Karpas-422 (cell line): ENCODE measurements around the gene IL15RA. TPM values are rescaled to one million over a fixed set of nuclear protein-coding genes. Genes with fewer than 3 reads are reported as not detected.

Experiments
- DNase-seq: peaks from one replicate; pipeline ENCODE4 v3.0.0-alpha.2; 2015
- H2AFZ ChIP-seq: fragments of 200-600 bp; sonication (generic); 2 replicates; pipeline ENCODE4 v1.6.1; 2014; ENCODE audit warnings: antibody characterized with exemption, low read length, mixed read lengths
- H3K27ac ChIP-seq: fragments of 200-600 bp; sonication (generic); 2 replicates; pipeline ENCODE4 v1.5.1; 2014; ENCODE audit warnings: mild to moderate bottlenecking, low read length, moderate library complexity
- H3K27me3 ChIP-seq: fragments of 200-600 bp; sonication (generic); 2 replicates; pipeline ENCODE4 v1.6.1; 2014; ENCODE audit warnings: low read length, mixed read lengths
- H3K36me3 ChIP-seq: fragments of 200-600 bp; sonication (generic); 2 replicates; pipeline ENCODE4 v1.6.1; 2014; ENCODE audit warnings: low read length, mixed read lengths; ENCODE audit not compliant: insufficient read depth
- H3K4me1 ChIP-seq: fragments of 200-600 bp; sonication (generic); 2 replicates; pipeline ENCODE4 v1.6.1; 2014; ENCODE audit warnings: mild to moderate bottlenecking, low read length, mixed read lengths
- H3K4me2 ChIP-seq: fragments of 200-600 bp; sonication (generic); 2 replicates; pipeline ENCODE4 v1.6.1; 2014; ENCODE audit warnings: low read length, low read depth, mild to moderate bottlenecking; ENCODE audit not compliant: poor library complexity, severe bottlenecking
- H3K4me3 ChIP-seq: fragments of 200-600 bp; sonication (generic); 2 replicates; pipeline ENCODE4 v1.5.1; 2014; ENCODE audit warnings: mild to moderate bottlenecking, antibody characterized with exemption, low read length, mixed read lengths
- H3K79me2 ChIP-seq: fragments of 200-600 bp; sonication (generic); 2 replicates; pipeline ENCODE4 v1.6.1; 2014; ENCODE audit warnings: mild to moderate bottlenecking, low read length, mixed read lengths
- H3K9ac ChIP-seq: fragments of 200-600 bp; sonication (generic); 2 replicates; pipeline ENCODE4 v1.6.0; 2014; ENCODE audit warnings: low read length
- H3K9me2 ChIP-seq: fragments of 200-600 bp; sonication (generic), shearing (Covaris generic); replicated peaks from 2 replicates; pipeline ENCODE4 v1.6.0; 2014; ENCODE audit warnings: mild to moderate bottlenecking, low read length, moderate library complexity; ENCODE audit not compliant: insufficient read depth
- H3K9me3 ChIP-seq: fragments of 300-700, 200-600 bp; sonication (generic); 2 replicates; pipeline ENCODE4 v1.6.1; 2014; ENCODE audit warnings: low read length, mixed read lengths
- H4K20me1 ChIP-seq: fragments of 200-600 bp; sonication (generic); 2 replicates; pipeline ENCODE4 v1.6.1; 2014; ENCODE audit warnings: mild to moderate bottlenecking, antibody characterized with exemption, low read length, low read depth; ENCODE audit not compliant: insufficient read depth
- total RNA-seq: library from RNA; depleted of rRNA; stranded (reverse); fragments of >200 nt; shearing (Covaris generic); gene quantifications from 2 replicates; pipeline ENCODE4 v1.2.3, GENCODE V29; 2014; ENCODE audit warnings: low replicate concordance

IL15RA gene
- total RNA-seq, 1 experiment from 2014 or later, result not detected

DNA sequence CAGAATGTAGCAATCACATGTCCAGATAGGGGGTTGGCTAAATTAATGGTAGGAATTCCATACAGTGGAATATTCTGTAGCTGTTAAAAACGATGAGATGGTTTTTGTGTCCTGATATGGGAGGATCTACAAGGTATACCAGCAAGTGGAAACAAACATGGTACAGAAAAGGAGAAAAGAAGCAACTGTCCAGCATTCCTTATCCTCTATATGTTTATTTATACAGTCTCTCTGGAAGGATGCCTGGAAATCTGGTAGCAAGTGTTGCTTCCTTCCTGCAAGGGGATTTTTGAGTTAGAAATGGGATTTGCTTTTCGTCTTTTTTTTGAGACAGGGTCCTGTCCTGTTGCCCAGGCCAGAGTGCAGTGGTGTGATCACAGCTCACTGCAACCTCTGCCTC is 19.3 kb downstream of the IL15RA start:
- Histone ChIP-seq H3K27ac (no peak overlapping the region), H3K9me2 (no peaks in the 10 kb centered on the region), H3K9ac (no peak overlapping the region), H3K4me3 (no peak overlapping the region), H3K9me3 (no peaks in the 10 kb centered on the region), H2AFZ (no peak overlapping the region), H4K20me1 (no peaks in the 10 kb centered on the region), H3K27me3 (no peaks in the 10 kb centered on the region), H3K4me1 (no peaks in the 10 kb centered on the region), H3K79me2 (no peaks in the 10 kb centered on the region), H3K36me3 (no peaks in the 10 kb centered on the region), H3K4me2 (no peak overlapping the region)
- no peak for DNase-seq

DNA sequence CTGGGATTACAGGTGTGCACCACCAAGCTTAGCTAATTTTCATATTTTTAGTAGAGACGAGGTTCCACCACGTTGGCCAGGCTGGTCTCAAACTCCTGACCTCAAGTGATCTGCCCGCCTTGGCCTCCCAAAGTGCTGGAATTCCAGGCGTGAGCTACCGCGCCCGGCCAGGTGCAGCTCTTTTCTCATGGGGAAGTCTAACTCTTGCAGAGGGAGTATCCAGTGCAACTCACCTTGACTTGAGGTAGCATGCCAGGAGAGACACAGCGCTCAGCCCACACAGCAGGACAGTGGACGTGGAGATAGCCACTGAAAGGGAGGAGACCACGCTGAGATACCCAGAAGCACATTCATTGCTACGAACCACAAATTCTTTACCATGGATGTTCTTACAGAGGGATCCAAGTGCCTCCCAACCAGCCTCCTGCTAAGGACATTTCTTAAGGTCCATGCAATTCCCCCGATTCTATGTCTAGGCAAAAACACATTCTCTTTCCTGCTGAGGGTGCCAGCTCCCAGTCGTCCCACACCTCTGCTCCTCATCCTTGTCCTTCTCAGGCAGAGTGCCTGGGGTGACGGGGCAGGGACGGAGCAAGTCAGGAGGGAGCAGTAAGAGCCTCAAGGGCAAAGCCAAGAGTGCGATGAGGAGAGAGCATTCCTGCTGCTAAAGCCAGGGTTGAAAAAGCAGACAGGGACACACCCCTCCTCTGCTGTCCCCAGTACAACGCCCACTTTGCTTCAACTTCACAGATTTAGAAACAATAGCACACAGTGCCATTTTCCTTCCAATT is 21.0 kb downstream of the IL15RA start:
- Histone ChIP-seq H3K4me1 (no peaks in the 10 kb centered on the region), H3K9ac (no peak overlapping the region)
- no peak for DNase-seq

DNA sequence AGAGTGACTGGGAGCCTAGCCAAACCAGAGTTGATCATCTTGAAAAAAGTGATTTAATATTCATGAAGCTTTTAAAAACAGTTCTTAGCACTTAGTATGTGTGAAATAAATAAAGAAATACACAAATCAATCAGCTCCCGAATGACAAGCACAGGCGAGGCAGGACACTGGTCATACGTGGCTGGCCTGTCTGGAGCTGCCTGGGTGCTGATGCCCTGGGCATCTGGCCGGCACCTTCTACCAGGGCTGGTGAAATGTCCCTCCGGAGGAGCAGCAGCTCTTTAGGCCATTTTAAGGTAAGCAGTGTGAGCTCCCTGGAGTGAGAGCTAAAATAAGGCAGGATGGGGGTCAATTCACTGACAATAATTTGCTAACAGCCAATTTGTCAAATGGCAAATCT is 23.7 kb downstream of the IL15RA start:
- Histone ChIP-seq H3K4me1 (no peaks in the 10 kb centered on the region), H2AFZ (no peak overlapping the region), H4K20me1 (no peaks in the 10 kb centered on the region), H3K9me2 (no peaks in the 10 kb centered on the region), H3K9ac (no peak overlapping the region), H3K4me3 (no peak overlapping the region), H3K27ac (no peak overlapping the region), H3K27me3 (no peaks in the 10 kb centered on the region), H3K4me2 (no peak overlapping the region), H3K9me3 (no peaks in the 10 kb centered on the region), H3K79me2 (no peaks in the 10 kb centered on the region), H3K36me3 (no peaks in the 10 kb centered on the region)
- no peak for DNase-seq

More for the DNA sequence above, 21.0 kb downstream of the IL15RA start:
- Histone ChIP-seq H3K4me2 (no peak overlapping the region), H4K20me1 (no peaks in the 10 kb centered on the region), H2AFZ (no peak overlapping the region), H3K36me3 (no peaks in the 10 kb centered on the region), H3K9me2 (no peaks in the 10 kb centered on the region), H3K27me3 (no peaks in the 10 kb centered on the region), H3K4me3 (no peak overlapping the region), H3K79me2 (no peaks in the 10 kb centered on the region), H3K9me3 (no peaks in the 10 kb centered on the region), H3K27ac (no peak overlapping the region)

DNA sequence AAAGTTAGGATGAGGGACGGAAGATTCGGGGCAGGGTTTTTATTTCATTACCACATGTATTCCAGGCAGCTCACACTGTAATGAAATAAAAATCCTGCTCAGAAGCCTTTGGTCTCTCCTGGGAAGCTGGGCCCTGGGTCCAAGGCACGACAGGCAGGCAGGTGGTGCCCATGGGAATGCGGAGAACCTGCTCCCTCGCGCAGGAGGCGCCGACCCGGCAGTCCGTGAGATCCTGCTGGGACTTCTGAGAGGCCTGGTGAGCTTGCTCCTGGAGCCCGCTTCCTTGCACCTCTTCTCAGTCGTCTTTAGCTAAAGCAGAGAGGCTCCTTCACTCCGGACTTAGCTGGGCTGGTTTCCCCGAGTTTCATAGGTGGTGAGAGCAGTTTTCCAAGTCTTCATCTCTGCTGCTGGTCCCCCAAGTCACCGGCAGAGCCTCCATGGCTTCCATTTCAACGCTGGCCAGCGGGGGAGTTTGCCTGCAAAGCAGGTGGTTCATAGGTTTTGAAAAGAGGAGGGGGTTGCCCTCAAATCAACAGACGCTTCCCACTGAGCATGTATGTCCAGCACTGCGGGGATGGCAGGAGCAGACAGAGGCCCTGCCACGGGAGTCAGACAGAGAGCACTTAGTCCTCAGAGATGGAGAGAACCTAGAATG is 24.5 kb downstream of the IL15RA start:
- H3K79me2 ChIP-seq, result no peaks in the 10 kb centered on the region
- H4K20me1 ChIP-seq, result no peaks in the 10 kb centered on the region
- H3K4me1 ChIP-seq, result no peaks in the 10 kb centered on the region
- H3K4me3 ChIP-seq, result no peak overlapping the region
- H3K9ac ChIP-seq, result no peak overlapping the region
- H3K9me2 ChIP-seq, result no peaks in the 10 kb centered on the region
- no peak for DNase-seq
- H3K27me3 ChIP-seq, result no peaks in the 10 kb centered on the region
- H3K4me2 ChIP-seq, result no peak overlapping the region
- no peaks in the 10 kb centered on the region for H3K9me3 ChIP-seq
- H3K27ac ChIP-seq, result no peak overlapping the region
- H2AFZ ChIP-seq, result no peak overlapping the region
- H3K36me3 ChIP-seq, result no peaks in the 10 kb centered on the region

DNA sequence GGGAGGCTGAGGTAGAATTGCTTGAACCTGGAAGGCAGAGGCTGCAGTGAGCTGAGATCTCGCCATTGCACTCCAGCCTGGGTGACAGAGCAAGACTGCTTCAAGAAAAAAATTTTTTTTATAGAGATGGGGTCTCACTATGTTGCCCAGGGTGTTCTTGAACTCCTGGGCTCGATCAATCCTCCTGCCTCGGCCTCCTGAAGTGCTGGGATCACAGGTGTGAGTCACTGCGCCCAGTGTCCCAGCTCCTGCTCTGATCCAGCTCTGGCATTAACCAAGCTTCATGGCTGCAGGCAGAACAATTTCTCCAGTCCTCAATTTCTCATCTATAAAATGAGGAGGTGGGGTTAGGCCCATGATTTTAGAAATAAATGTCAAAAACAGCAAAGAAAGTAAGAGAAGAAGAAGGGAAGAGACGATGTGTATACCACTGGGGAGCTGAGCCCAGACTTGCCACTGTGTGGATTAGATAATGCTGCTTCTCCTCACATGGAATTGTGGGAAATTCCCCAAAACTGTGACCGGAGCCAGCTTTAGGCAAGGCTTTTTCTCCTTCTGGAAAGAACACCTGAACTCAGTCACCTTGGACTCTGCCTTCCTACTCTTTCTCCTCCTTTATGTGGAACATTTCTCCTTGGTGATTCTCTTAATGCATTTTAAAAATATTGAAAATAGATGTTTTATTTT is 25.5 kb downstream of the IL15RA start:
- Histone ChIP-seq H3K4me2 (no peak overlapping the region), H3K27ac (no peak overlapping the region)
- DNase-seq, result no peak

DNA sequence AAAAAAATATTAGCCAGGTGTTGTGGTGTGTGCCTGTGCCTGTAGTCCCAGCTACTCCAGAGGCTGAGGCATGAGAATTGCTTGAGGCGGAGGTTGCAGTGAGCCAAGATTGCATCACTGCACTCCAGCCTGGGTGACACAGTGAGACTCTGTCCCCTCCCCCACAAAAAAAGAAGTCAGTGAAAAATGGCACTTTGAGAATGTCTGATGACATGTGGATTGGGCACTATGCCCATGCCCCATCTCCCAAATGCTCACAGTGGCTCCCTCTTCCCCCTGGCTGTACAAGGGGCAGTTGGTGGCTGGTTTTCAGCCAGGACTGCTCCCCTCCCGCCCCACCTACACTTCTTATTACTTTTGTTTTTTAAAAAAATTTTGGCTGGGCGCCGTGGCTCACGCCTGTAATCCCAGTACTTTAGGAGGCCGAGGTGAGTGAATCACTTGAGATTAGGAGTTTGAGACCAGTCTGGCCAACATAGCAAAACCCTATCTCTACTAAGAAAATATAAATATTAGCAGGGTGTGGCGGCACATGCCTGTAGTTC is 26.1 kb downstream of the IL15RA start:
- no peak for DNase-seq
- H3K4me1 ChIP-seq, result no peaks in the 10 kb centered on the region
- H3K27ac ChIP-seq, result no peak overlapping the region
- H3K4me3 ChIP-seq, result no peak overlapping the region
- H4K20me1 ChIP-seq, result no peaks in the 10 kb centered on the region
- H3K27me3 ChIP-seq, result no peaks in the 10 kb centered on the region
- H3K79me2 ChIP-seq, result no peaks in the 10 kb centered on the region
- H3K4me2 ChIP-seq, result no peak overlapping the region
- no peaks in the 10 kb centered on the region for H3K36me3 ChIP-seq
- no peaks in the 10 kb centered on the region for H3K9me3 ChIP-seq
- no peaks in the 10 kb centered on the region for H3K9me2 ChIP-seq
- H2AFZ ChIP-seq, result no peak overlapping the region
- H3K9ac ChIP-seq, result no peak overlapping the region

More for the DNA sequence above, 25.5 kb downstream of the IL15RA start:
- H3K9me2 ChIP-seq, result no peaks in the 10 kb centered on the region
- H3K4me1 ChIP-seq, result no peaks in the 10 kb centered on the region
- no peaks in the 10 kb centered on the region for H4K20me1 ChIP-seq
- no peaks in the 10 kb centered on the region for H3K36me3 ChIP-seq
- no peak overlapping the region for H2AFZ ChIP-seq
- H3K9me3 ChIP-seq, result no peaks in the 10 kb centered on the region
- no peak overlapping the region for H3K4me3 ChIP-seq
- H3K9ac ChIP-seq, result no peak overlapping the region
- H3K27me3 ChIP-seq, result no peaks in the 10 kb centered on the region
- H3K79me2 ChIP-seq, result no peaks in the 10 kb centered on the region

DNA sequence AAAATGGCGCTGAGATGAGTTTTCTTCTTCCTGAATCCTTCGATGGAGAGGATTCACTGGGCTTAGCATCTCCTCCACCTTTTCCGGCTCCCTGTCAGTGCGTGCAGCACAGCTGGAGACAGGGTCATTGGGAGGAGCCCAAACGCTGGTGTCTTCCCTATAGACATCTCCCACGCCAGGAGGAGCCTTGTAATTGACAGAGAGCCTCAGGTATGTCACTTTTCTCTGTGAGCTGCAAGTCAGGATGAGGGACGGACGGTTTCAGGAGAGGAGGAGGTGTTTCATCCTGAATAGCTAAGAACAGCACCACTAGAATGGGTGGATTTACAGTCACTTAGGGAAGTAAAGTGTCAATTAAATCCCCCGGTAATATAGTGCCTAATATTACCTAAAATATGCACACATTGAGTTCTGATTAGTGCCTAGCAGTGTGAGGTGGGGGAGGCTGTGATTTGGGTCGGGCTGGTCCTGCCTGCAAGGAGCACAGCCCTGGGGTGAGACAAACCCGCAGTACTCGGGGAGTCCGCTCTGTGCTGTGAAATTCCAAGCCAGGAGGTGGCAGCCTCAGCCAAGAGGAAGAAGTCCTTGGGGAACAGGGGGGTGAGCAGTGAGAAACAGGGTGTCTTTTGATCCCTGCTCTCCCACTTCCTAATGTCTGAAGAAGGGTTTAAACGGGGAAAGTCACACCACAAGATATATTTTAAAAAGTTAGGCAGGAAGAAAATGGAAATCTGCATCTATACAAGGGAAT is 28.2 kb downstream of the IL15RA start:
- H3K79me2 ChIP-seq, result no peaks in the 10 kb centered on the region
- no peak overlapping the region for H2AFZ ChIP-seq
- no peak overlapping the region for H3K4me2 ChIP-seq
- H3K9ac ChIP-seq, result no peak overlapping the region
- H3K27me3 ChIP-seq, result no peaks in the 10 kb centered on the region
- peak; percentile 47 for DNase-seq
- no peaks in the 10 kb centered on the region for H3K36me3 ChIP-seq
- H3K9me3 ChIP-seq, result no peaks in the 10 kb centered on the region
- H4K20me1 ChIP-seq, result no peaks in the 10 kb centered on the region
- no peak overlapping the region for H3K4me3 ChIP-seq
- no peaks in the 10 kb centered on the region for H3K9me2 ChIP-seq
- no peak overlapping the region for H3K27ac ChIP-seq
- no peaks in the 10 kb centered on the region for H3K4me1 ChIP-seq
